Stromal cell of bone marrow (primary cell): Measurements from ENCODE around the gene ARHGAP10.
A peak's percentile ranks its signal among the peaks of the same experiment; 100 is the strongest.

Experiments used
- DNase-seq: peaks from one replicate; pipeline ENCODE4 v3.0.0-alpha.2; 2012; ENCODE audit warnings: low read depth

Gene ARHGAP10

GRCh38 chr4:148092316-148093014, 360.6 kb downstream of the ARHGAP10 start:
- DNase-seq: no peak

GRCh38 chr4:148093065-148093464, 361.2 kb downstream of the ARHGAP10 start:
- no peak for DNase-seq

GRCh38 chr4:148094149-148094548, 362.3 kb downstream of the ARHGAP10 start:
- DNase-seq: no peak

- DNase-seq: no peak
Observed at GRCh38 chr4:148095346-148095923, 363.5 kb downstream of the ARHGAP10 start.

GRCh38 chr4:148097801-148098200, 365.9 kb downstream of the ARHGAP10 start:
- no peak for DNase-seq

GRCh38 chr4:148101235-148101634, 369.3 kb downstream of the ARHGAP10 start:
- no peak for DNase-seq

DNA sequence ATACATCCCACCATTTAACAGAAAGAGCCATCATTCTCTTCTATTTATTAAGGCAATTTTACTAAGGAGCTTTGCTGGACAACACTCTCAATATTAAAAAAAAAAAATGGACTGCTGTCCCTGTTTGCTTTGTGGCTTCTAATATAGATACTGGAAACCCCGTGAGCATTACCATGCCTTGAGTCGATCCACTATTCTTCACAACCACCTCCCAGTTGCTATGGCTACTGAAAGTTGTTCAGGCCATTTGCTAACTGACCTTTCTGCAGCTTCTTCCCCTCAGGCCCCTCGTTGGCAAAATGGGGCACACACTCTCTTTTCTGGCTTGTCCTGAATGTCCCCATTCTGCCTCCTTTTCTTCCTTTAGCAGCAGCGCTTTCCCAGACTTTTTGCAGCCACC, 369.9 kb downstream of the ARHGAP10 start:
- DNase-seq: no peak

DNA sequence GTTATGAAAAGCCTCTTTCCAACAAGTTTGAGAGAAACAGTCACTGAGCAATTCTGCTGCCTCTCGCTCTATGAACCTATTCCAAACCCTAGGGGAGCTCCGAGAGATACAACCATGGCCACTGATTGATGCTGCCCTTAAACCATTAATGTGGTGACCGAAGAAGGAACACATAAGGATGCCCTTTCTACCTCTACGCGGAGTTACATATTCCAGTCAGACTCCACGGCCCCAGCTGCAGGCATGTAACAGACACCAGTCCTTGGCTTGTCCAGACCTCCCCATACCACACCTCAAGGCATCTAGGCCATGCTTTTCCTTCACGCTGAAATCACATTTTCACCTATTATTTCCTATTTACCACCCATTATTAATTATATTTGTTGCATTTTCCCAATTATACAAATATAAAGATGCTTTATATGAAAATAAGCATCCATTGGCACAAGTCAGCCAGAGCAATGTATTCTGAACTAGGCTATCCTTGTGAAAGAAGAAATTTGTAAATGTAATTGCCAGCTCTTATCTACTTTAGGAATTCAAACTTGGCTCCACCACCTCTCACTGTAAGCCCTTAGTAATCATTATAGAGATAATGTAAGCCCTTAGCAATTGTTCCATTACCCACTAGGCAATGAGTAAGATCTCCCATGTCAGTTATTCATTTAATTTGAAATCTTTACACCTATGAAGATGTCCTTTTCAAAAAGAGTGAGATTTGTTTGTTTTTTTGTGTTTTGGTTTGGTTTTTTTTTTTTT, 371.9 kb downstream of the ARHGAP10 start:
- DNase-seq: no peak

DNA sequence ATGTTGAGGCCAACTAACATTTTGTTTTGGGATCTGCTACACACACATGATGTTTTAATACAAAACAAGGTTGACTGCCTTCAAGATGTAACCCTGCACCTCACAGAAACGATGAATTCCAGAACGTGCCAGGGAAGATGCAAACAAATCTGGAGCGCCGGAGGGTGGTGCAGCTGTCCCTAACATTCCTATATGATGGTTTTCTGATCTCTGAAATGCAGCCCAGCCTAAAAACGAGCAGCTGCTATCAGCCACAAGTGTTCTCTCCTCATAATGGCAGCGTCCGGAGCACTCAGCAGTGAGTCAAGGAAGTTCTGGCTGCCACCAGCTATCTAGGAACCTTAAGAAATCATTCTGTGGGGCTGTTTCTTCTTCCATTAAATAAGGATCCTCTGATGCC, 376.9 kb downstream of the ARHGAP10 start:
- no peak for DNase-seq

DNA sequence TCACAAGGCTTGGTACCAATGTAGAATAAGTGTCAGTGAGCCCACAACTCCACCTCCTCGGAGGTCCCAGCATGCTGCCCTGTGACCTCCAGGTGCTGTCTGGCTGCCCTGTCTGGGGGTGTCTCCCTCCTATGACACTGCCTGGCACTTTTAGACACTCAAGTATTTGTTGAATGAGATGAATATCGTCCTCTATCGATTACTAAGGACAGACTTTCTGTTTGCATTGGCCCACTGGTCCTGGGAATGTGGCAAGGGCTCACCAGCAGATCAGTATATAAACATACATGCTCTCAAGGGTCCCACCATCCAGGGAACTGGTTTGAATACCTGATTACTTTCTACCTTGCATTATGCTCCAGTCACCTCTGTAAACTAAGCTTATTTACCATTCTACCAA, 377.3 kb downstream of the ARHGAP10 start:
- no peak for DNase-seq

DNA sequence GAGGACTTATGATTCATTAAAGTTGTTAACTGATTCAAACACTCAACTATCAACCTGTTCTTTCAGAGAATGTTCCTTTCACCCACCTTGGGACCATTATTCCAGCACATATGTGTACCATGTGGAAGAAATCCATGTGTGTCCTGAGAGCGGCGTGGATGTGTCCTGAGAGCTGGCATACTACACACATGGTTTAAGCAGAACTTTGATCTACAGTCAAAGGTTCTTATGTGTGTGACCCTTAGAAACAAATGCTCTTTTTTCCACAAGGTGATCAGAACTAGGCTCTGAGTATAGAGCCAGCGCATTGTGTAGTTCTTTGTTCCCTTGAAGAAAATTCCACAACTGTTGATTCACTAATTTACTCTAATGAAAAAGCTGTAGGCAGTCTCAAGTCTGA, 378.3 kb downstream of the ARHGAP10 start:
- DNase-seq: no peak

DNA sequence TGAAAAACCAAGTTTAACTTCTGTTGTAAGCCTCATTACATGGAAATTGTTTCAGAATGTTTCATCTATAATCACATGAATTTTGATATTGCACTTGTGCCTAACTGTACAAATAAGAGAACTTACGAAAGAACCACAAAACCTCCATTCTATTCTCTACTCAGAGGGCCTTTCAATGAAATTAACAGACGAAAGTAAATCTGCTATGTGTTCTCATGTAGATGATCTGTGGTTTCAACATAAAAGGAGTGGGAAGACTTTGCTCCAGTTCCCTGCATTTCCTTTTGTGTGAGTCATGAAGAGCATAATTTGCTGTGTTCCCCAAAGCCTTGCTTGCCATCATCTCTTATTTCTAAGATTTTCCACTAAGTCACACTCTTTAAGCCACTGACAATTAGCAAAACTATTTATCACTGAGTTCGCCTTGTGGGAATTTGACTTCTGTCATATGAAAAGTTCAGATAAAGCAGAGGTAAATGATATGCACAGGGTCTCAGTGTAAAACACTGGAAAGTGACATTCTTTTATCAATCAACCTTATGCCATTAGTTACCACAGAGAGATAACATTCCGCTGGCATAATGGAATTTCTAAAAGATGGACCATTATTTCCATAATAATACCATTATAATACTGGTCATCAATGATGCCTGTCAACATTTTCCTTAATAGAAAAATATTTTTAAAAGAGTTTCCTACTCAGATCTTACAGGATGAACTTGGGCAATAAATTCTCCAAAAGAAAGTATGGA, 380.5 kb downstream of the ARHGAP10 start:
- peak; percentile 74 for DNase-seq

- no peak for DNase-seq
Observed at GRCh38 chr4:148114436-148114835, 382.5 kb downstream of the ARHGAP10 start.

GRCh38 chr4:148116264-148116663, 384.4 kb downstream of the ARHGAP10 start:
- DNase-seq: peak; percentile 74

- DNase-seq: no peak
Observed at GRCh38 chr4:148116969-148117368, 385.1 kb downstream of the ARHGAP10 start.

- DNase-seq: no peak
Observed at GRCh38 chr4:148118179-148118578, 386.3 kb downstream of the ARHGAP10 start.

DNA sequence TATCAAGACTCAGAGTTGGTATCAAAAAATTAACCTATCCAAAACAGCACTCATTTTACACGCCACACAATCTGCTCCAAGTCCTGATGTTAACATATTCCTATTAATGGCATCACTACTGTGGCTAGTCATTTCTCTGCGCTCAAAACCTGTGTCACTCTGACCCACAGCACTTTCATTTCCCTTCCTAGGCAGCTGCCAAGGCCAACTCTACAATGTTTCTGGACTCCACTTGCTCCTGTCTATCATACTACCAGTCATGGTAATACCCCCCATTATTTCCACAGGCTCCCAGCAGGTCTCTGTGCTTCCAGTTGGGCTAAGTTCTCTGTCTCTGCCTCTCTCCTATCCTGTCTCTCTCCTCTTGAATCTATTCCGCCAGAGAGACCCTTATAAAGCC, 386.7 kb downstream of the ARHGAP10 start:
- no peak for DNase-seq

- no peak for DNase-seq
Observed at GRCh38 chr4:148120216-148120615, 388.3 kb downstream of the ARHGAP10 start.
